ENCODE measurements around the gene RNF220.

The RNF220 gene

GRCh38 chr1:44572572-44572879, 167.5 kb downstream of the RNF220 start:
- TF ChIP-seq CTCF (IDR thresholded peaks at IDR 0.05), result no peak
- no peak for DNase-seq (ENCODE audit: low spot score)
- H3K27ac ChIP-seq, result no peak overlapping the region
- H3K4me3 ChIP-seq, result no peak overlapping the region

- Histone ChIP-seq H3K4me3 (no peak overlapping the region), H3K27ac (no peak overlapping the region)
- no peak for DNase-seq (ENCODE audit: low spot score)
- TF ChIP-seq CTCF (IDR thresholded peaks at IDR 0.05), result no peak
Observed at GRCh38 chr1:44575396-44575795, 170.3 kb downstream of the RNF220 start.

DNA sequence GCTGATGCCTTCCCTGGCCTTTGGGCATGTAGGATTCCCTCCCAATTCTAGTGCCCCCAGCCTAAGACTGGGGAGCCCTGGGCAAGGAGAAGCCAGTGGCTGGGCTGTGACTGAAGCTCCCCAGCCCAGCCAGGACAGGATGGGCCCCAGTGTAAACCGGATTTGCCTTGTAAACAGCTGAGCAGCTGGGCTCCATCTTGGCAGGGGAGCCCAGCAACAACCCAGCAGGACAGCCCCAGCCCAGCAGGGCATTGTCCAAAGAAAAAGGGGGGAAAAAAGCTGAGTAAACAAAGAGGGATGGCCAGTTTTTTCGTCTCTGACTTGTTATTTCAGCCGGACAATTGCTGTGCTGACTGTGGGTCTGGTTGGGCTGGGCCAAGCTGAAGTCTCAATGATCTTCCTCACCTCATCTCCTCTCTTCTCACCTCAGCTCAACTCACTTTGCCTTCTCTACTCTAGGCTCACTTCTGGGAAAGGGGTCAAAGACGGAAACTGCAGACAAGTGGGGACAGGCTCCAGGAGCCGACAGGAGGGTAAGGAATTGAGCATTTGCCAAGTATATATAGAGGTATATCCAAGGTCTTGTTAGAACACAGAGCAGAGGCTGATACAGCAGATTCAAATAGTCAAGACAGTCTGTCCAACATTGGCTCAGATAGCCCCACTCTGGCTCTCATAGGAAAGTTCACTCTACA, 171.5 kb downstream of the RNF220 start:
- no peak for DNase-seq (ENCODE audit: low spot score)
- TF ChIP-seq CTCF (IDR thresholded peaks at IDR 0.05), result no peak
- Histone ChIP-seq H3K4me3 (no peak overlapping the region), H3K27ac (no peak overlapping the region)

DNA sequence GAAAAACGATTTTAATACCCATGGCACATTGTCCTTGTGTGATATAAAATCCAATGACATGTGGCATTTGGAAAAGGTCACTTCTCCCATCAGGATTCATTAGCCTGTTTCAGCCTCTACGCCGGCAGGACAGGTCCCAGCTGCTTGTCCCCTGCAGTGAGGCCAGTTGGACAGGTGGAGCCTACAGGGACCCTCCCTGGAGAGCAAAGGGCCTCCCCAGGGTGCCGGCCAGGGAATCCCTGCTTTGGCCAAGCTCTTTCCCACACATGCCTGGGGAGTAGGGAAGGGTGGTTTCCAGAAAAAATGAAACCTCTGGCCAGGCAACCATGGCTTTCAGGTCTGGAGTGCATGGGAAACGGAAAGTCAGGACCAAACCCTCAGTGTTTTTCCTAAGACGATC, 176.2 kb downstream of the RNF220 start:
- DNase-seq (ENCODE audit: low spot score), result no peak
- Histone ChIP-seq H3K27ac (no peak overlapping the region), H3K4me3 (no peak overlapping the region)
- no peak for TF ChIP-seq CTCF (IDR thresholded peaks at IDR 0.05)

- no peak for TF ChIP-seq CTCF (IDR thresholded peaks at IDR 0.05)
- DNase-seq (ENCODE audit: low spot score), result no peak
- Histone ChIP-seq H3K4me3 (no peak overlapping the region), H3K27ac (no peak overlapping the region)
Observed at GRCh38 chr1:44584167-44584566, 179.1 kb downstream of the RNF220 start.

DNA sequence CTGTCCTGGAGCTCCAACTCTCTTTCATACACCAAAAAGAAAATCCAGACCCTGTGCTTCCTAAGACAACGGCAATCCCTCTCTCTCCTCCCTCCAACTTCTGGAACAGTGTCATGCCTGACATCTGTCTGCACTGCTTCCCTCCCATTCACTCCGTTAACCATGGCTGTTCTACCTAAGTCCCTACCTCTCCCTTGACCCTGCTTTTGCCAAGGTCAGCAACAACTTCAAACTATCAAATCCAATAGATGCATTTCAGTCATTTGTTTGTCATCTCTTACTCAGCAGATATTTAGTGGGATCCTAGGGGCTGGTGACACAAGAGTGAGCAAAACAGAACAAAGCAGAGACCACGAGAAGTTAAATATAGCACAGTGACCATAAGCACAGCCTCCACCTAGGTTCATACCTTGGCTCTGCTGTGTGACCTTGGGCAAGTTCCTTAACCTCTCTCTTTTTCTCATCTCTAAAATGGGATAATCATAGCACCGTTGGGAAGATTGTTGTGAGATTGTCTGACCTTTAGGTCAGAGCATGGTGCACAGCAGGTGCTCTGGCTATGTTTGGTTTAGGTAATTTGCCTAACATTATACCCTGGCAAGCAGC, 180.4 kb downstream of the RNF220 start:
- TF ChIP-seq CTCF (IDR thresholded peaks at IDR 0.05), result no peak
- no peak overlapping the region for H3K4me3 ChIP-seq

GRCh38 chr1:44587796-44588460, 182.9 kb downstream of the RNF220 start:
- no peak for TF ChIP-seq CTCF (IDR thresholded peaks at IDR 0.05)
- Histone ChIP-seq H3K4me3 (no peak overlapping the region), H3K27ac (no peak overlapping the region)
- DNase-seq (ENCODE audit: low spot score), result no peak

More for the DNA sequence above, 180.4 kb downstream of the RNF220 start:
- DNase-seq (ENCODE audit: low spot score), result no peak
- H3K27ac ChIP-seq, result no peak overlapping the region

Data from coronary artery (tissue), 2 donors.